DND-41 (cell line): ENCODE measurements around the gene FSTL1.

Source experiments
- EZH2 ChIP-seq: IDR thresholded peaks from 3 replicates; pipeline ENCODE4 v1.6.1; 2012; ENCODE audit warnings: borderline replicate concordance, low read depth, mild to moderate bottlenecking, moderate library complexity, low read length, inconsistent platforms; ENCODE audit not compliant: severe bottlenecking
- TF ChIP-seq, protein P1 (sequence below): IDR thresholded peaks from 2 replicates; pipeline ENCODE4 v1.5.1; 2012; ENCODE audit warnings: borderline replicate concordance, low read length, moderate library complexity, mild to moderate bottlenecking; ENCODE audit not compliant: poor library complexity, severe bottlenecking; ENCODE audit errors: extremely low read depth

- TF ChIP-seq, protein P1, sequence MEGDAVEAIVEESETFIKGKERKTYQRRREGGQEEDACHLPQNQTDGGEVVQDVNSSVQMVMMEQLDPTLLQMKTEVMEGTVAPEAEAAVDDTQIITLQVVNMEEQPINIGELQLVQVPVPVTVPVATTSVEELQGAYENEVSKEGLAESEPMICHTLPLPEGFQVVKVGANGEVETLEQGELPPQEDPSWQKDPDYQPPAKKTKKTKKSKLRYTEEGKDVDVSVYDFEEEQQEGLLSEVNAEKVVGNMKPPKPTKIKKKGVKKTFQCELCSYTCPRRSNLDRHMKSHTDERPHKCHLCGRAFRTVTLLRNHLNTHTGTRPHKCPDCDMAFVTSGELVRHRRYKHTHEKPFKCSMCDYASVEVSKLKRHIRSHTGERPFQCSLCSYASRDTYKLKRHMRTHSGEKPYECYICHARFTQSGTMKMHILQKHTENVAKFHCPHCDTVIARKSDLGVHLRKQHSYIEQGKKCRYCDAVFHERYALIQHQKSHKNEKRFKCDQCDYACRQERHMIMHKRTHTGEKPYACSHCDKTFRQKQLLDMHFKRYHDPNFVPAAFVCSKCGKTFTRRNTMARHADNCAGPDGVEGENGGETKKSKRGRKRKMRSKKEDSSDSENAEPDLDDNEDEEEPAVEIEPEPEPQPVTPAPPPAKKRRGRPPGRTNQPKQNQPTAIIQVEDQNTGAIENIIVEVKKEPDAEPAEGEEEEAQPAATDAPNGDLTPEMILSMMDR: no peak
- TF ChIP-seq EZH2: no peak
These were observed 48.5 kb downstream of the FSTL1 start for GRCh38 chr3:120402257-120402656.
